GM12878 (cell line): ENCODE measurements around the gene OTOGL. TPM values are rescaled to one million over a fixed set of nuclear protein-coding genes. Genes with fewer than 3 reads are reported as not detected.

Experiments
- ATAC-seq: fragments of 200-7000 bp; cut with Tn5 transposase; 3 replicates; pipeline ENCODE4 v1.9.1; 2020; ENCODE audit warnings: mild to moderate bottlenecking, moderate library complexity
- BruUV-seq: library from RNA; stranded (reverse); fragments of 400-500 nt; replicated peaks from 2 replicates; lab custom pipeline; 2021; lab: Mats Ljungman, UMichigan
- CTCF ChIA-PET: fragments of 300-600 bp; sonication (Branson Sonifier 250); formaldehyde crosslinking; extraction: SDS; loops from one replicate; lab custom pipeline; 2021; ENCODE audit warnings: inconsistent platforms; lab: Yijun Ruan, JAX
- POLR2A ChIA-PET: fragments of 350-600 bp; formaldehyde crosslinking; extraction: SDS; loops from one replicate; lab custom pipeline; 2021; ENCODE audit warnings: inconsistent platforms; lab: Charles Lee
- RAD21 ChIA-PET: fragments of 300-600 bp; sonication (Branson Sonifier 250); formaldehyde crosslinking; loops from one replicate; lab custom pipeline; 2023; ENCODE audit warnings: antibody characterized with exemption; ENCODE audit not compliant: unreplicated experiment; lab: Charles Lee
- SMC1A ChIA-PET: fragments of 300-600 bp; sonication (Branson Sonifier 250); formaldehyde crosslinking; loops from one replicate; lab custom pipeline; 2023; ENCODE audit not compliant: unreplicated experiment, uncharacterized antibody; lab: Charles Lee
- DNase-seq: peaks from one replicate; pipeline ENCODE4 v3.0.0-alpha.2; 2011; ENCODE audit warnings: low read depth, low spot score
- FAIRE-seq: peaks from 3 replicates; lab custom pipeline; 2011; peaks lifted over from hg19 to GRCh38; lab: Jason Lieb, UNC
- H2AFZ ChIP-seq: 2 replicates; pipeline ENCODE4 v1.6.0; 2011; ENCODE audit warnings: low read depth, low read length, control low read depth; ENCODE audit not compliant: control insufficient read depth
- H3K27ac ChIP-seq: 2 replicates; pipeline ENCODE4 v1.5.1; 2011; ENCODE audit warnings: control low read depth; ENCODE audit not compliant: control insufficient read depth, insufficient read depth
- H3K27me3 ChIP-seq, 2 experiments: replicated peaks in 1 of 2; 2 replicates each; pipeline versions ENCODE4 v1.6.0 to v1.6.1; 2011; ENCODE audit warnings: low read length in 1 of 2; ENCODE audit not compliant: control insufficient read depth in 2 of 2, insufficient read depth in 2 of 2
- H3K36me3 ChIP-seq, 2 experiments: 2 replicates each; pipeline ENCODE4 v1.5.1; 2011; ENCODE audit warnings: low read length in 1 of 2; ENCODE audit not compliant: control insufficient read depth in 2 of 2, insufficient read depth in 2 of 2
- H3K4me1 ChIP-seq: 2 replicates; pipeline ENCODE4 v1.6.1; 2011; ENCODE audit warnings: mild to moderate bottlenecking, low read length, moderate library complexity, mixed read lengths; ENCODE audit not compliant: control insufficient read depth, insufficient read depth
- H3K4me2 ChIP-seq: 2 replicates; pipeline ENCODE4 v1.6.0; 2011; ENCODE audit warnings: control low read depth; ENCODE audit not compliant: control insufficient read depth, insufficient read depth
- H3K4me3 ChIP-seq: fragments of 200-600 bp; sonication (generic); 2 replicates; pipeline ENCODE4 v1.5.1; 2016
- H3K79me2 ChIP-seq: 2 replicates; pipeline ENCODE4 v1.6.0; 2011; ENCODE audit warnings: low read length; ENCODE audit not compliant: control insufficient read depth, insufficient read depth
- H3K9ac ChIP-seq: 2 replicates; pipeline ENCODE4 v1.8.0; 2011; ENCODE audit warnings: low read length, control low read depth, mixed read lengths; ENCODE audit not compliant: control insufficient read depth, insufficient read depth
- H3K9me3 ChIP-seq: replicated peaks from 3 replicates; pipeline ENCODE4 v1.5.1; 2011; ENCODE audit warnings: mild to moderate bottlenecking, low read length; ENCODE audit not compliant: control insufficient read depth, insufficient read depth
- H4K20me1 ChIP-seq: 2 replicates; pipeline ENCODE4 v1.6.0; 2011; ENCODE audit not compliant: control insufficient read depth, insufficient read depth
- CBFB ChIP-seq: IDR thresholded peaks from 2 replicates; pipeline ENCODE4 v1.6.1; 2016; ENCODE audit warnings: antibody characterized with exemption, low read depth
- CEBPB ChIP-seq, 2 experiments: fragments of 150-350 bp in 1 of 2; IDR thresholded peaks; 2 replicates each; pipeline ENCODE4 v1.6.1; 2012 to 2014; ENCODE audit warnings: low read depth in 2 of 2, low read length in 2 of 2, borderline replicate concordance in 1 of 2, inconsistent platforms in 1 of 2
- CHD2 ChIP-seq: IDR thresholded peaks from 2 replicates; pipeline ENCODE4 v1.6.1; 2011; ENCODE audit warnings: low read depth, low read length, improper control_type of control experiment, borderline replicate concordance
- ETV6 ChIP-seq, 2 experiments: fragments of 450-650 bp in 1 of 2; IDR thresholded peaks in 1 of 2; conservative IDR thresholded peaks in 1 of 2; 2 replicates each; pipeline ENCODE4 v1.6.1; 2014; ENCODE audit warnings: antibody characterized with exemption in 1 of 2, borderline replicate concordance in 1 of 2, low read depth in 1 of 2, mild to moderate bottlenecking in 1 of 2, moderate library complexity in 1 of 2
- EZH2 ChIP-seq: IDR thresholded peaks from 2 replicates; pipeline ENCODE4 v1.6.1; 2012; ENCODE audit warnings: low read depth, mild to moderate bottlenecking, control low read depth, inconsistent platforms, low read length, borderline replicate concordance; ENCODE audit not compliant: control insufficient read depth
- KAT2A ChIP-seq: conservative IDR thresholded peaks from 2 replicates; pipeline ENCODE4 v1.6.1; 2011; ENCODE audit warnings: low read depth, low read length; ENCODE audit not compliant: control insufficient read depth
- NR2F1 ChIP-seq: fragments of 450-650 bp; conservative IDR thresholded peaks from 2 replicates; pipeline ENCODE4 v1.6.1; 2017; ENCODE audit warnings: mild to moderate bottlenecking
- SIX5 ChIP-seq: IDR thresholded peaks from 2 replicates; pipeline ENCODE4 v1.6.1; 2011; ENCODE audit warnings: mild to moderate bottlenecking, low read depth, low read length, moderate library complexity; ENCODE audit not compliant: severe bottlenecking
- SP1 ChIP-seq: IDR thresholded peaks from one replicate; pipeline ENCODE4 v1.6.1; 2011; ENCODE audit warnings: low read depth, low read length
- ZBED1 ChIP-seq: IDR thresholded peaks from 2 replicates; pipeline ENCODE4 v1.6.1; 2016; ENCODE audit warnings: borderline replicate concordance
- ZNF217 ChIP-seq: fragments of 450-650 bp; IDR thresholded peaks from 2 replicates; pipeline ENCODE4 v1.6.1; 2017; ENCODE audit warnings: antibody characterized with exemption, mild to moderate bottlenecking
- ZZZ3 ChIP-seq: IDR thresholded peaks from 2 replicates; pipeline ENCODE4 v1.6.1; 2011; ENCODE audit warnings: low read depth; ENCODE audit not compliant: control insufficient read depth, insufficient read length
- WGBS: methylation state at CpG from one replicate; pipeline ENCODE4 v1.1.6; 2016; ENCODE audit warnings: low lambda C conversion rate; ENCODE audit not compliant: insufficient replicate concordance, insufficient coverage; ENCODE audit errors: missing lambda C conversion rate; 5-methylcytosine and 5-hydroxymethylcytosine counted together
- in situ Hi-C: fragments of 300-500 bp; cut with MboI; formaldehyde crosslinking; loops from 9 replicates; pipeline ENCODE4 v1.14.3; 2018; ENCODE audit warnings: mixed read lengths
- intact Hi-C: fragments of 100-400 bp; cut with micrococcal nuclease; formaldehyde crosslinking; loops from one replicate; pipeline ENCODE4 v1.14.2; 2022; ENCODE audit not compliant: unreplicated experiment
- polyA plus RNA-seq, 11 experiments: library from polyadenylated mRNA; depleted of rRNA in 4 of 11; unstranded in 6 of 11; stranded (reverse) in 5 of 11; fragments of >200 nt; fragmentation: Nextera tagmentation in 4 of 11; fragmentation: Illumina TruSeq in 1 of 11; extraction: Ambion mirVana in 4 of 11; extraction: Trizol in 1 of 11; gene quantifications; 1 replicate in 1 of 11; 2 replicates in 10 of 11; pipeline versions ENCODE4 v1.2.1 to v1.2.3, GENCODE V29; 2011 to 2016; ENCODE audit warnings: inconsistent platforms in 2 of 11, missing spikeins in 2 of 11, low read depth in 1 of 11
- total RNA-seq, 4 experiments: library from RNA; depleted of rRNA in 3 of 4; stranded (reverse); fragments of >200 nt in 3 of 4; fragmentation: Illumina TruSeq in 1 of 4; extraction: Trizol in 1 of 4; gene quantifications; 2 replicates each; pipeline versions ENCODE4 v1.2.1 to v1.2.3, GENCODE V29; 2013 to 2021
- TF ChIP-seq, protein P1 (sequence below): IDR thresholded peaks from 2 replicates; pipeline ENCODE4 v1.6.1; 2012; ENCODE audit warnings: low read depth, low read length, improper control_type of control experiment
- TF ChIP-seq, protein P2 (sequence below): fragments of 450-650 bp; formaldehyde crosslinking; IDR thresholded peaks from 2 replicates; pipeline ENCODE4 v1.4.0; 2022; ENCODE audit warnings: mild to moderate bottlenecking, moderate library complexity
- TF ChIP-seq, protein P3 (sequence below): fragments of 450-650 bp; IDR thresholded peaks from 2 replicates; pipeline ENCODE4 v1.6.1; 2017; ENCODE audit warnings: borderline replicate concordance

The OTOGL gene
- total and polyA plus RNA-seq, 10 of the 15 experiments (the other 5 are each of a cell fraction or from before 2014, with no cell fraction given): 0.04 to 3.7 (median 0.27) TPM

DNA sequence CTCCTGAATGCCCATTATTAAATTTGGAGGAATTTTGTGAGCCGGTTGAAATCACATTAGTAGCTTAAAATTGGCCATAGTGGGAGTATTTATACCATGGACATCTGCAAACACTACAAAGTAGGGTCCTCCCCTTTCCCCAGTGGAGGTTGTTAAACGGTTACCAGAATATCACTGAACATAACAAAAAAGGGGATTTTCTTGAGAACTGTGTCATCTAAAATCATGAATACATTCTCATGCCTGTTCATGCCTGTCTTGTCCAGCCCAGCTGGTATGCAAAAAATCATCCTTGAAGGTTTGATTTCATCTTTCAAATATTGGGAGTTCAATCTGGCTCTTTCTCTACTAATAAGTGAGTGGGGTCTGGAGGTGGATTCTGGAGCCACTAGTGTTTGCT is 96.4 kb downstream of the OTOGL start:
- peak; percentile 60 for ATAC-seq
- Histone ChIP-seq H3K27ac (no peak overlapping the region), H3K9ac (no peak overlapping the region), H3K4me1 (peaks cover 3% of the 10 kb centered on the region; the same call in 1 of the 2 replicates), H2AFZ (no peak overlapping the region), H3K36me3 (no peaks in the 10 kb centered on the region), H3K79me2 (no peaks in the 10 kb centered on the region), H3K27me3 (no peaks in the 10 kb centered on the region; a peak in 1 of 4 replicates), H3K9me3 (no peaks in the 10 kb centered on the region), H3K4me3 (no peak overlapping the region), H4K20me1 (no peaks in the 10 kb centered on the region), H3K4me2 (no peak overlapping the region)
- FAIRE-seq: no peak
- no peak for DNase-seq
- 43% methylated on average over 2 of the region's 2 CpGs for WGBS
- no peak for TF ChIP-seq ZNF217
- no peak for TF ChIP-seq CBFB
- TF ChIP-seq ZZZ3: no peak
- TF ChIP-seq CEBPB (IDR thresholded peaks at IDR 0.05; ENCODE audit: borderline replicate concordance in 1 of 2, low read depth in 2 of 2, low read length in 2 of 2): no peak
- no peak for TF ChIP-seq ZBED1
- no peak for TF ChIP-seq EZH2
- TF ChIP-seq, protein P1, sequence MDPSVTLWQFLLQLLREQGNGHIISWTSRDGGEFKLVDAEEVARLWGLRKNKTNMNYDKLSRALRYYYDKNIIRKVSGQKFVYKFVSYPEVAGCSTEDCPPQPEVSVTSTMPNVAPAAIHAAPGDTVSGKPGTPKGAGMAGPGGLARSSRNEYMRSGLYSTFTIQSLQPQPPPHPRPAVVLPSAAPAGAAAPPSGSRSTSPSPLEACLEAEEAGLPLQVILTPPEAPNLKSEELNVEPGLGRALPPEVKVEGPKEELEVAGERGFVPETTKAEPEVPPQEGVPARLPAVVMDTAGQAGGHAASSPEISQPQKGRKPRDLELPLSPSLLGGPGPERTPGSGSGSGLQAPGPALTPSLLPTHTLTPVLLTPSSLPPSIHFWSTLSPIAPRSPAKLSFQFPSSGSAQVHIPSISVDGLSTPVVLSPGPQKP: no peak
- no peak for TF ChIP-seq CHD2
- TF ChIP-seq SIX5: no peak
- TF ChIP-seq NR2F1: no peak
- TF ChIP-seq, protein P2, sequence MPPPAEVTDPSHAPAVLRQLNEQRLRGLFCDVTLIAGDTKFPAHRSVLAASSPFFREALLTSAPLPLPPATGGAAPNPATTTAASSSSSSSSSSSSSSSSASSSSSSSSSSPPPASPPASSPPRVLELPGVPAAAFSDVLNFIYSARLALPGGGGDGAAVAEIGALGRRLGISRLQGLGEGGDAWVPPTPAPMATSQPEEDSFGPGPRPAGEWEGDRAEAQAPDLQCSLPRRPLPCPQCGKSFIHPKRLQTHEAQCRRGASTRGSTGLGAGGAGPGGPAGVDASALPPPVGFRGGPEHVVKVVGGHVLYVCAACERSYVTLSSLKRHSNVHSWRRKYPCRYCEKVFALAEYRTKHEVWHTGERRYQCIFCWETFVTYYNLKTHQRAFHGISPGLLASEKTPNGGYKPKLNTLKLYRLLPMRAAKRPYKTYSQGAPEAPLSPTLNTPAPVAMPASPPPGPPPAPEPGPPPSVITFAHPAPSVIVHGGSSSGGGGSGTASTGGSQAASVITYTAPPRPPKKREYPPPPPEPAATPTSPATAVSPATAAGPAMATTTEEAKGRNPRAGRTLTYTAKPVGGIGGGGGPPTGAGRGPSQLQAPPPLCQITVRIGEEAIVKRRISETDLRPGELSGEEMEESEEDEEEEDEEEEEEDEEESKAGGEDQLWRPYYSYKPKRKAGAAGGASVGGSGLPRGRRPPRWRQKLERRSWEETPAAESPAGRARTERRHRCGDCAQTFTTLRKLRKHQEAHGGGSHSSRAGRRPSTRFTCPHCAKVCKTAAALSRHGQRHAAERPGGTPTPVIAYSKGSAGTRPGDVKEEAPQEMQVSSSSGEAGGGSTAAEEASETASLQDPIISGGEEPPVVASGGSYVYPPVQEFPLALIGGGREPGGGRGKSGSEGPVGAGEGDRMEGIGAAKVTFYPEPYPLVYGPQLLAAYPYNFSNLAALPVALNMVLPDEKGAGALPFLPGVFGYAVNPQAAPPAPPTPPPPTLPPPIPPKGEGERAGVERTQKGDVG: no peak
- no peak for TF ChIP-seq KAT2A
- no peak for TF ChIP-seq SP1
- TF ChIP-seq ETV6 (conservative IDR thresholded peaks at IDR 0.05 in 1 of 2, IDR thresholded peaks at IDR 0.05 in 1 of 2; ENCODE audit: borderline replicate concordance in 1 of 2, low read depth in 1 of 2): no peak
- TF ChIP-seq, protein P3, sequence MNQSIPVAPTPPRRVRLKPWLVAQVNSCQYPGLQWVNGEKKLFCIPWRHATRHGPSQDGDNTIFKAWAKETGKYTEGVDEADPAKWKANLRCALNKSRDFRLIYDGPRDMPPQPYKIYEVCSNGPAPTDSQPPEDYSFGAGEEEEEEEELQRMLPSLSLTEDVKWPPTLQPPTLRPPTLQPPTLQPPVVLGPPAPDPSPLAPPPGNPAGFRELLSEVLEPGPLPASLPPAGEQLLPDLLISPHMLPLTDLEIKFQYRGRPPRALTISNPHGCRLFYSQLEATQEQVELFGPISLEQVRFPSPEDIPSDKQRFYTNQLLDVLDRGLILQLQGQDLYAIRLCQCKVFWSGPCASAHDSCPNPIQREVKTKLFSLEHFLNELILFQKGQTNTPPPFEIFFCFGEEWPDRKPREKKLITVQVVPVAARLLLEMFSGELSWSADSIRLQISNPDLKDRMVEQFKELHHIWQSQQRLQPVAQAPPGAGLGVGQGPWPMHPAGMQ: no peak
- RAD21 ChIA-PET: interaction anchor here (0.9 to 2.1 kb wide), 4 partner anchors 71 to 81 kb away, joined by 3 to 26 read pairs (median 5); no protein-coding TSS in a partner anchor
- BruUV-seq: no TSS peak
- intact Hi-C loops (loop anchor here (1.0 to 10.0 kb wide), 4 partner anchors 75 to 569 kb away; no protein-coding TSS in a partner anchor), in situ Hi-C loops (no loop called here)
- SMC1A ChIA-PET: interaction anchor here (1.0 to 4.4 kb wide), 12 partner anchors 8 to 567 kb away, joined by 3 to 57 read pairs (median 4); no protein-coding TSS in a partner anchor
- POLR2A ChIA-PET: no interaction called here
- CTCF ChIA-PET: interaction anchor here (0.5 to 10.1 kb wide), 16 partner anchors 8 to 1062 kb away, joined by 3 to 134 read pairs (median 4); no protein-coding TSS in a partner anchor
